Fibroblast of lung (primary cell): ENCODE data around the gene ACOT7.

Experiments
- EZH2 ChIP-seq: IDR thresholded peaks from 2 replicates; pipeline ENCODE4 v1.5.1; 2012; ENCODE audit warnings: low read length, control low read depth, mild to moderate bottlenecking; ENCODE audit errors: missing control alignments
- TF ChIP-seq, protein P1 (sequence below), 2 donors: IDR thresholded peaks in 1 of 2; conservative IDR thresholded peaks in 1 of 2; 1 replicate in 1 of 2; 2 replicates in 1 of 2; pipeline ENCODE4 v1.5.1; 2011 to 2012; ENCODE audit warnings: low read length in 2 of 2, control low read depth in 1 of 2, inconsistent platforms in 1 of 2, low read depth in 1 of 2, mild to moderate bottlenecking in 1 of 2

DNA sequence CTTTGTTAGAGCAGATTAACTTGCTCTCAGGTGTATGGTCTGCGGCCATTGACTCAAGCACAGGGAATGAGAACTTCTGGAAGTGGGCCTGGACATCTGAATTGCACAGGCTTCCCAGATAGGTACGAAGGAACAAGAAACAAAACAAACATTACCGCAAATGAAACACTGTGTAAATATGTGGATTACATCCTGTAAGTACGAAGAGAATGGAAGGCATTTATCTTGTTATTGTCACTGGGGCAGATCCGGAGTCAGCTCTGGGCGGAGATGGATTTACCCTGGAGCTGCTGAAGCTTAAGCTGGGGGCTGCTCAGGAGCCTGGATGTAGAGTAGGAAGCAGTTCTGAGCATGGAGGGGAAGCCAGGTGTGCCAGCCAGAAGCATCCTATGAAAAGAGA lies 19.3 kb upstream of the ACOT7 start:
- TF ChIP-seq EZH2, result no peak
- TF ChIP-seq, protein P1, sequence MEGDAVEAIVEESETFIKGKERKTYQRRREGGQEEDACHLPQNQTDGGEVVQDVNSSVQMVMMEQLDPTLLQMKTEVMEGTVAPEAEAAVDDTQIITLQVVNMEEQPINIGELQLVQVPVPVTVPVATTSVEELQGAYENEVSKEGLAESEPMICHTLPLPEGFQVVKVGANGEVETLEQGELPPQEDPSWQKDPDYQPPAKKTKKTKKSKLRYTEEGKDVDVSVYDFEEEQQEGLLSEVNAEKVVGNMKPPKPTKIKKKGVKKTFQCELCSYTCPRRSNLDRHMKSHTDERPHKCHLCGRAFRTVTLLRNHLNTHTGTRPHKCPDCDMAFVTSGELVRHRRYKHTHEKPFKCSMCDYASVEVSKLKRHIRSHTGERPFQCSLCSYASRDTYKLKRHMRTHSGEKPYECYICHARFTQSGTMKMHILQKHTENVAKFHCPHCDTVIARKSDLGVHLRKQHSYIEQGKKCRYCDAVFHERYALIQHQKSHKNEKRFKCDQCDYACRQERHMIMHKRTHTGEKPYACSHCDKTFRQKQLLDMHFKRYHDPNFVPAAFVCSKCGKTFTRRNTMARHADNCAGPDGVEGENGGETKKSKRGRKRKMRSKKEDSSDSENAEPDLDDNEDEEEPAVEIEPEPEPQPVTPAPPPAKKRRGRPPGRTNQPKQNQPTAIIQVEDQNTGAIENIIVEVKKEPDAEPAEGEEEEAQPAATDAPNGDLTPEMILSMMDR (conservative IDR thresholded peaks at IDR 0.05 in 1 of 2, IDR thresholded peaks at IDR 0.05 in 1 of 2; ENCODE audit: low read depth in 1 of 2, low read length in 2 of 2), result no peak
